GM12864 (cell line): ENCODE data around the gene COL25A1.
"Not testable (repeated sequence)": the region's sequence is repeated elsewhere in the genome, so short reads cannot be mapped to it uniquely, and the experiment has no call there.

Experiments used
- DNase-seq: peaks from one replicate; pipeline ENCODE4 v3.0.0-alpha.2; 2011; ENCODE audit warnings: low read depth
- H3K4me3 ChIP-seq: 2 replicates; pipeline ENCODE4 v1.5.1; 2011; ENCODE audit warnings: mild to moderate bottlenecking, low read depth, low read length, control low read depth
- CTCF ChIP-seq: IDR thresholded peaks from 2 replicates; pipeline ENCODE4 v1.5.1; 2011; ENCODE audit warnings: low read depth, mild to moderate bottlenecking, moderate library complexity, low read length, control low read depth, inconsistent platforms; ENCODE audit errors: missing control alignments

COL25A1 gene

GRCh38 chr4:109078724-109079123 lies 223.7 kb downstream of the COL25A1 start:
- H3K4me3 ChIP-seq = no peak overlapping the region
- DNase-seq = no peak
- no peak for TF ChIP-seq CTCF

GRCh38 chr4:109077505-109077904 lies 225.0 kb downstream of the COL25A1 start:
- no peak for DNase-seq
- TF ChIP-seq CTCF = no peak
- H3K4me3 ChIP-seq = no peak overlapping the region

GRCh38 chr4:109076709-109077108 lies 225.7 kb downstream of the COL25A1 start:
- not testable (repeated sequence) for DNase-seq, H3K4me3 ChIP-seq

GRCh38 chr4:109075621-109076020 lies 226.8 kb downstream of the COL25A1 start:
- no peak for TF ChIP-seq CTCF
- DNase-seq = no peak
- no peak overlapping the region for H3K4me3 ChIP-seq

GRCh38 chr4:109072595-109072994 lies 229.9 kb downstream of the COL25A1 start:
- no peak overlapping the region for H3K4me3 ChIP-seq
- DNase-seq = no peak
- no peak for TF ChIP-seq CTCF

GRCh38 chr4:109070677-109071076 lies 231.8 kb downstream of the COL25A1 start:
- H3K4me3 ChIP-seq, DNase-seq: not testable (repeated sequence)

GRCh38 chr4:109067508-109068235 lies 234.8 kb downstream of the COL25A1 start:
- no peak overlapping the region for H3K4me3 ChIP-seq
- DNase-seq = no peak

GRCh38 chr4:109065006-109065405 lies 237.5 kb downstream of the COL25A1 start:
- no peak overlapping the region for H3K4me3 ChIP-seq
- DNase-seq = no peak
- no peak for TF ChIP-seq CTCF

More at GRCh38 chr4:109067508-109068235, 234.8 kb downstream of the COL25A1 start:
- no peak for TF ChIP-seq CTCF
